VCaP (cell line): ENCODE results near the gene ANXA2.
"Not testable (repeated sequence)": the region's sequence is repeated elsewhere in the genome, so short reads cannot be mapped to it uniquely, and the experiment has no call there.

Experiments used
- H3K27ac ChIP-seq: fragments of 450-650 bp; 2 replicates; pipeline ENCODE4 v1.5.1; 2017
- TF ChIP-seq, protein P1 (sequence below): fragments of 450-650 bp; conservative IDR thresholded peaks from 2 replicates; pipeline ENCODE4 v1.5.1; 2017; ENCODE audit warnings: mild to moderate bottlenecking, moderate library complexity

The ANXA2 gene

DNA sequence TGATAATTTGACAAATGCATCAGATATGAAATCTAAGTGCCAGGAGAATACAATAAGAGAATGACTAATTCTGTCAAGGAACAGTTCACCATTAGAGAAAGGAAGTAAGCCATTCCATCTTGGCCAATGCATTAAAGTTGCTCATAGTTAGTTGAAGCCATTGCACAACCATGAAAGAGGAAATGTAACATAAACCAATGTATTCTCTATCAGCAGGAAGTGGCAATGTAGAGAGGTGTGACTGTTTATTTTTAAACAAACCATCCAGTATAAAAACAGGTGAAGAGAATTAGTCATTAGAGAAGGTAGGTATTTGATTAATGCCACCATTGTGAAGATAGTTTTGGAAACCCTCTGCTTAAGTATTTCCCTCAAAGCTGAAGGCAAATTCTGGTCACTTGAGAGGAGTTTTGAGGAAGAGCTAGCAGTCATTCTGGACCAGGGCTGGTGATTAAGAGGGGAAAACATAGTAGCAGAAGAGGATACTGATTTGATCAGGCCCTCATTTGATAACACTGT lies 10.7 kb upstream of the ANXA2 start:
- H3K27ac ChIP-seq, result no peak overlapping the region
- TF ChIP-seq, protein P1, sequence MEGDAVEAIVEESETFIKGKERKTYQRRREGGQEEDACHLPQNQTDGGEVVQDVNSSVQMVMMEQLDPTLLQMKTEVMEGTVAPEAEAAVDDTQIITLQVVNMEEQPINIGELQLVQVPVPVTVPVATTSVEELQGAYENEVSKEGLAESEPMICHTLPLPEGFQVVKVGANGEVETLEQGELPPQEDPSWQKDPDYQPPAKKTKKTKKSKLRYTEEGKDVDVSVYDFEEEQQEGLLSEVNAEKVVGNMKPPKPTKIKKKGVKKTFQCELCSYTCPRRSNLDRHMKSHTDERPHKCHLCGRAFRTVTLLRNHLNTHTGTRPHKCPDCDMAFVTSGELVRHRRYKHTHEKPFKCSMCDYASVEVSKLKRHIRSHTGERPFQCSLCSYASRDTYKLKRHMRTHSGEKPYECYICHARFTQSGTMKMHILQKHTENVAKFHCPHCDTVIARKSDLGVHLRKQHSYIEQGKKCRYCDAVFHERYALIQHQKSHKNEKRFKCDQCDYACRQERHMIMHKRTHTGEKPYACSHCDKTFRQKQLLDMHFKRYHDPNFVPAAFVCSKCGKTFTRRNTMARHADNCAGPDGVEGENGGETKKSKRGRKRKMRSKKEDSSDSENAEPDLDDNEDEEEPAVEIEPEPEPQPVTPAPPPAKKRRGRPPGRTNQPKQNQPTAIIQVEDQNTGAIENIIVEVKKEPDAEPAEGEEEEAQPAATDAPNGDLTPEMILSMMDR, result no peak

DNA sequence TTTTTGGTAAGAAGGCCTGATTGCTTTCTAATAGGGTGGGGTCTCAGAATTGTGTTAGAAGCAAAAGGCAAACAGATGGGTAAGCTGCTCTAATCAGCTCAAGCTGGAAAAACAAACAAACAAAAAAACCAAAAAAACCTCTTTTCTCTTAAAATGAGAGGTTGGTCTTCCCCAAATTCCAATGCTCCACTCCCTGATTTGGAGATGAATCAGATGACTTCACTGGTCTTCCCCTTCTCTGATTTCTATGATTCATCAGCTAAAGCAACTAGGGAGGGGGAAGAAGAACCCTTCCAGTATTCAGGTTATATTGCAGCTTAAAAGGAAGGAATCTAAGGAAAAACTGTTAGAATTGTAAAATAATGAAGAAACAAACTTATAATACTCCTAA lies 9.6 kb upstream of the ANXA2 start:
- TF ChIP-seq, protein P1, result no peak
- no peak overlapping the region for H3K27ac ChIP-seq

DNA sequence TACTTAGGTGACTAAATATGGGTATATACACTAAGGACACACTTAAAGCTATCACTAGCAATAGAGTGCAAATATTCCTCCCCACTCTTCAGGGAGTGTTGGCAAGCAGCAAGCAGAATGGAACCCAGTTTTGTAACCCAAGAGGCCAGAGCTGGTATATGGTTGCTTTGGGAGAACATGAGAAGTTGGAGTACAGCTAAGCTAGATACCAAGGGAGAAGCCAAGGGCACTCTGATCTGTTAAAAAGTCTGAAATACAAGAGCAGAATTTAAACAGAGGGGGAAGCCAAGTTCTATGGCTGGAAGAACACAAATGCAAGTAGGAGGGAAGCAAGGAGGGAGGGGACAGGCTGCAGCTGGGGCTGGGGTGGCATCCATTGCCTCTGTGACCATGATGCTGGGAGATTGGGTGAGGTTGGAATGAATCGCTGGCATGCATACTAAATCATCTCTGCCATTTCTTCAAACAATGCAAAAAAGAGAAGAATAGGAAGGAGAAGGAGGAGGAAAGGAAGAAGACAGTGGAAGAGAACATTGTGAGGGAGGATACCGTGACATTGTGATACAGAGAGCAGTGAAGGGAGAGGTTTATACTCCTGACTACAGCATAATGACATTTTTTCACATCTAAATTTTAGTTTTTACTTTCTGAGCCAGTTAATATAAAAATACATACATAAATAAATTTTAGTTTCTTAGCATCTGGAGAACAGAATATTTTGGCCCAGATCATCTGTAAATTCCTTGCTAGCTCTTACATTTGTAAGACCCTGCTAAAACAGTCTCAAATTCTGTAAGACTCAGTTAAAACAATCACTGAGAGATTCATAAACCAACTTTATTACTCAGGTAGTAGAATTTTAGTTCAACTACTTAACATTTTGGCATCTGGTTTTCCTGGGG lies 9.0 kb upstream of the ANXA2 start:
- TF ChIP-seq, protein P1, result no peak
- no peak overlapping the region for H3K27ac ChIP-seq

DNA sequence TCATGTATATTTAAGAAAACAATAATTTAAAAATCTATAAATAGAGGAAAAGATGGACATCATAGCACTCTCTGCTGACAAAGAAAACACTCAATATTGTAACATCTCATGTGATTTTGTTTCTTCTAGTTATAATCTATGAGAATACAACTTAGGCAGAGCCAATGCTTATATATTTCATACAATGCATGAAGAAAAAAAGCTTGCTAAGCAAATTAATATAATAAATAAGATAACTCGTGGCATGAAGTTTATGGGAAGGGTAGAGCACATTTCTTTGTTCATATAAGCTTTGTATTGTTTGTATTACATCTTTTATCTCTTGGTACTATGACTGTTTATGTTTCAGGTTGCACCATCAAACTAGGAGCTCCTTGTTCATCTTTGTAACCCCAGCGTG lies 7.6 kb upstream of the ANXA2 start:
- TF ChIP-seq, protein P1, result no peak

DNA sequence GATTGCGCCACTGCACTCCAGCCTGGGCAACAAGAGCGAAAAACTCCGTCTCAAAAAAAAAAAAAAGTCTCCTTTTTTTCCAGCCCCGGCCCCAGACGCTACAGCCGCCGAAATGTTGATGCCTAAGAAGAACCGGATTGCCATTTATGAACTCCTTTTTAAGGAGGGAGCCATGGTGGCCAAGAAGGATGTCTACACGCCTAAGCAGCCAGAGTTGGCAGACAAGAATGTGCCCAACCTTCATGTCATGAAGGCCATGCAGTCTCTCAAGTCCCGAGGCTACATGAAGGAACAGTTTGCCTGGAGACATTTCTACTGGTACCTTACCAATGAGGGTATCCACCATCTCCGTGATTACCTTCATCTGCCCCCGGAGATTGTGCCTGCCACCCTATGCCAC lies 6.6 kb upstream of the ANXA2 start:
- not testable (repeated sequence) for H3K27ac ChIP-seq

More for the DNA sequence above, 7.6 kb upstream of the ANXA2 start:
- H3K27ac ChIP-seq, result no peak overlapping the region

DNA sequence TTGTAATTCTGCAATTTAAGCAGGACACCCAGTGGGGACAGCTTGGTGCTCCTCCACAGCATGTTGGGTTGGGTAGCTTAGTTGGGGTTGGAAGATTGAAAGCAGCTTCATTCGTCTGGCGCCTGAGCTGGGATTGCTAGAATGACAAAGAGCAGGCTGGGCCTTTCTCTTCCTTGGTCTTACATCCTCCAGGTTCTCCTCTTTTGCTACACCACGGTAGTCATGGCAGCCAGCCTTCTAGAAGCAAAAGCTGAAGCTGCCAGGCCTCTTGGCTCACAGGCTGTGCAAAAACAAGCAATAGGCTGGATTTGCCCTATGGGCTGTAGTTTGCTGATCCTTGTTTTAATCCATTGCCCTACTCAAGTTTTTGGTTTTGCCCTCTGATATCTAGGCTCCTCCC lies 3.2 kb upstream of the ANXA2 start:
- TF ChIP-seq, protein P1, result no peak
- H3K27ac ChIP-seq, result no peak overlapping the region

DNA sequence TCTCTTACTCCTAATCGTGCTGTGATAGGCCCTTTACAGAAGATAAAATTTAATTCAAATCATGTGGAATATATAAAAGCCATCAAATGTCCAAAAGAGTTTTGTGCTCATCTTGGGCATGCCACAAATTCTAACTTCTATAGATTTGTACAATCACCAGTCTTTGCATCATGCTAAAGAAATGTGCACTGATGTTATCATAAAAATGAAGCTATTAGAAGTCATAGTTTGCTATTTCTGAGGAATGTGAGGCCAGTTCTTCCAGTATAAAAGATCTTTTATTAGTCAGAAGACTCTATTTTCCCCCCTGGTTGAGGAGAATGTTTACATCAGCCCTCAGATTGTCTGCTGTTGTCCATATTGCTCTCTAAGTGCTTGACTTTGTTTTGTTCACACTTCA lies 2.1 kb upstream of the ANXA2 start:
- H3K27ac ChIP-seq, result no peak overlapping the region
- TF ChIP-seq, protein P1, result no peak
